ENCODE results near the gene PGAM5.
A peak's percentile ranks its signal among the peaks of the same experiment; 100 is the strongest.

Gene PGAM5

DNA sequence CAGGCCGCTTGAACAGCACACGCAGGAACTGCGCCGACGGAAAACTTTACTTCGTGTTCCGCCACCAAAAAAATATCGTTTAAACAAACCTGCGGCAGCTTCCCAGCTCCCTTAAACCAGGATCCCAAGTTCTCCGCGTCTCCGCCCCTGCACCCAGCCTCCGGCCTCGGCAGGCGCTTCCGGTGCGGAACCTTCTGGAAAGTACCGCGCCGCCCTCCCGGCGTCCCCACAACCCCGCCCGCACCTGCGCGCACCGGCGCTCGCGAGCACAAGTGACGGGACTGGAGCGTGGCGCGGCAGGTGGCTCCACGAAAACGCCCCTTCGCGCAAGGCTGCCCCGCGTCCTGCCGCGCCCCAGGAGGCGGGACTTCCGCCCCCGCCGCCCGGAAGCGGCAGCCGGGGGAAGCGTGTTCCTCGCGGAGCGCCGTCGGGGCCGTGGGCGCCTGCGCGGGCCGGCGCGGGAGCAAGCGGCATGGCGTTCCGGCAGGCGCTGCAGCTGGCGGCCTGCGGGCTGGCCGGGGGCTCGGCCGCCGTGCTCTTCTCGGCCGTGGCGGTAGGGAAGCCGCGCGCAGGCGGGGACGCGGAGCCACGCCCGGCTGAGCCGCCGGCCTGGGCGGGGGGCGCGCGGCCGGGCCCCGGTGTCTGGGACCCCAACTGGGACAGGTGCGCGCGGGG lies at the start of gene PGAM5:
Gene PGAM5, plus strand, starts transcription at position 438 of the 675 bp plus-strand sequence. Its CDS starts 35 bp downstream, at position 473.
- peak; percentile 77 to 83 for DNase-seq (ENCODE audit: low read depth in 2 of 2)

DNA sequence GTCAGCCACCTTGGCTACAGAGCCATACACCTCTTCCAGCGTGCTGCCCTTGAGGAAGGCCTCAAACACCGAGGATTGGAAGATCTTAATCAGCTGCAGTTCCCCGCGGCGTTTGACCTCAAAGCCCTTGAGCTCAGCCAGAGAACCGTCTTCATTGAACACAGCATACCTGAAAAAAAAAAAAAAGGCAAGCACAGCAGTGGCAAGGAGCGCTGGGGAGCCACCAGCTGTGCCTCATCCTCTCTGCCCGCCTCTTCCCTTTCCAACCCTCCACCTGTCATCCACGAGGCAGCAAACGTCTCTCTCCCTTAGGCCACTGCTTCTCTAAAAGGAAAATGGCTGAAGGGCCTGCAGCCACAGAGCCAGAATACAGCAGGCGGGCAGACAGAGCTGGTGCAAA lies 49.6 kb upstream of the PGAM5 start:
- no peak for DNase-seq (ENCODE audit: low read depth in 2 of 2)

GRCh38 chr12:132661972-132662371 lies 48.7 kb upstream of the PGAM5 start:
- DNase-seq (ENCODE audit: low read depth in 2 of 2): no peak

DNA sequence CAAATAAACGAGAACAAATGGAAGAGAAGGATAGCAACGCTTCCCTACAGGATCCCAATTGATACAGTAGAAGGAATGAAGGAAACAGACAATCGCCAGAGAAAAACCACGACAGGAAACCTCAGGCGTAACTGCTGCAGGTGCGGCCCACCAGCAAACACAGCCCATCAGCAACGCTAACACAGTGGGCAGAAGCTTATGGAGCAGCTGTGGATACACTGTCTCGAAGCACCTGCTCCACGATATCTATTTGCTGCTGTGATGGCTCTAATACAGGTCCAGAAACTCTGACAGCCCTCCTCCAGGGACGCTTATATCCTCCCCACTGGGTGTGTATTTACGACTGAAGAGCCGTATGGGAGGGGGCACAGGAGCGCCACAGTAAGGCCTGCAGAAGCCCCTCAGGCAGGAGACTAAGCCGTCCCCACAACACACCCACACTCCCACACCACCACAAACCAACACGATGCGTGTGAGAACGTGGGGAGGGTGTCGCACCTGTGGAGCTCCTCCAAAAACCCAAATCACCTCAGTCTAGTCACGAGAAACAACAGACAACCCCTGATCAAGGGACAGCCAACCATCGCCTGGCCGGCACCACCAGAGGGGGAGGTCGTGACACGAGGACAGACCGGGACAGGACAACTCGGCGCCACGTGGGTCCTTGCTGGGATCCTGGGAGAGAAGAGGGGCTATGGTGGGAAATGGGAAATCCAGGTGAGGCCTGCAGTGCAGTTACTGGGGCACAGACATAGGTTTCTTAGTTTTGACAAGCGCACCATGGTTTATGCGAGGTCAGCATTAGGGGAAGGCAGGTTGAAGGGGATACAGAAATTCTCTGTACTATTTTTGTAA lies 47.5 kb upstream of the PGAM5 start:
- no peak for DNase-seq (ENCODE audit: low read depth in 2 of 2)

- no peak for DNase-seq (ENCODE audit: low read depth in 2 of 2)
Observed at GRCh38 chr12:132664206-132665148, 46.2 kb upstream of the PGAM5 start.

GRCh38 chr12:132665149-132665491 lies 45.5 kb upstream of the PGAM5 start:
- DNase-seq (ENCODE audit: low read depth in 2 of 2): no peak

DNA sequence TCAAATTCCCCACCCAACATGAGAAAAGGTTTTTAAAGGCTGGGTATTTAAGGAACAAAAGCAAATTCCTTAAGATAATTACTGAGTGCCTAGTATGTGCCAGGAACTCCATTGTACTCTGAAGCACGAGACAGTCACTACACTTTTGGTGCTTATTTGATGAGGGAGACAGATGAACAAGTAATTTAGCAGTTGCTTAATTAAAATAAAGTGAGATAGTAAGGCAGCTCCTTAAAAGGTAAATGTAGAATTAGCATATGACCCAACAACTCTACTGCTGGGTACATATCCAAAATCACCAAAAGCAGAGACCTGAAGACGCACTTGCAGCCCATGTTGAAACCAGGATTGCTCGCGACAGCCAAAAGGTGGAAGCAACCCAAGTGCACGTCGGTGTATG lies 44.8 kb upstream of the PGAM5 start:
- no peak for DNase-seq (ENCODE audit: low read depth in 2 of 2)

DNA sequence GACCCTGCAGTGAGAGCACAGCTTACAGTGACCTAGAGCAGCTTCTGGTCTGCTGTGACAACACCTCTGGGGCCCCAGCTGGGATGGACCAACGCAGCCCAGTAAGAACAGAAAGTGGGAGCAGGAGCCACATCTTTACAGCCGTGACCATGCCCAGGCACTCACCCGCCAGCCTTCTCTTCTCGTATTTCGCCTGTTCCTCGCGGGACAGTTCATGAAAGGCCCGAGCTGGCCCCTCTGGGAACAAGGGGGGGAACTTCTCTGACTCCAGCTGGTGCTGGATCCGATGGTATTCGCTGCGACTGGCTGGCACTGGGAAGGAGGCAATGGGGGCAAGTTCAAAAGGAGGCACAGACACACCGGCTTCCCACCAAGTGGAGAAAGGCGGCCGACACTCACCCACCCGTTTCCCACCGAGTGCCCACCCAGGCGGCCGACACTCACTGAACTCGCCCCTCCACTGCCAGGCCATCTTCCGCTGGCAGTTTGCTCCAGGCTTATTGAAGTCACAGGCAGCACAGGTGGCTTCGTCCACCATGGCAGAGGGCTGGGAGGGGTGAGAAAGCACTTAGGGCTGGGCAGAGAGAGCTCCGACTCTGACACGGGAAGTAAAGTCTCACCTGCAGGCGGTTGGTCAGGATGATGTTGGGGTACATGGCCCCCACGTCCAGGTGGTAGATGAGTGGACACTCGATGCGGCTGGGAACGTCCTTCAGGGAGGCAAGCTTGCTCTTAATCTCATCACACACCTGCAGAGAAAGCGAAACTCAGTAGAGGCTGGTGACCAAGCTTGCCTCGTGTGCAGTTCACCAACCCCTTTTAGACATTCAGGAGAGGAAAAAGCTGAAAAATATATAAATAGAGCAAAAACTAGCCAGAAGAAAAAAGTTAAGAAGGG lies 42.2 kb upstream of the PGAM5 start:
- DNase-seq (ENCODE audit: low read depth in 2 of 2): no peak

DNA sequence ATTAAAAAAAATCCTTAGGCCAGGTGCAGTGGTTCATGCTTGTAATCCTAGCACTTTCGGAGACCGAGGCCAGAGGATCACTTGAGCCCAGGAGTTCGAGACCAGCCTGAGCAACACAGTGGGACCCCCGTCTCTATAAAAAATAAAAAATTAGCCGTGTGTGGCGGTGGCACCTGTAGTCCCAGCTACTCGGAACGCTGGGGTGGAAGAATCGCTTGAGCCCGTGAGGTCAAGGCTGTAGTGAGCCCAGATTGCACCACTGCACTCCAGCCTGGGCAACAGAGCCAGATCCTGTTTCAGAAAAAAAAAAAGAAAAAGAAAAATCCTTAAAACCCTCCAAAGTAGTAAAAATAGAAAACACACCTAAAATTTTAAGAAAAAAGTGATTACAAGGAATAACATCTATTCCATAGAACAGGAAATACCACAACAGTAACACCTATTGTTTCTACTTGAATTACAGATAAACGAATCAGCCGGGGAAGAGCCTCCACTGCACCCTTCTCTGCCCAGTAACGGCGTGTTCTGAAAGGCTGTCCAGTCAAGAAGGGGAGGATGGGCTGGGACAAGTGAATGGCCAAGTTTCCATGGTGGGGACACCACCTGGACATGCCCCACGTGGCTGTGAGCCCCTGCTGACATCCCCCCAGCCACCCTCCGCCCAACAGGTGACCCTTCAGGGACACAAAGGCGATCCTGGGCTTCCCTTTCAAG lies 41.3 kb upstream of the PGAM5 start:
- no peak for DNase-seq (ENCODE audit: low read depth in 2 of 2)

- DNase-seq (ENCODE audit: low read depth in 2 of 2): no peak
Observed at GRCh38 chr12:132672116-132672515, 38.5 kb upstream of the PGAM5 start.

DNA sequence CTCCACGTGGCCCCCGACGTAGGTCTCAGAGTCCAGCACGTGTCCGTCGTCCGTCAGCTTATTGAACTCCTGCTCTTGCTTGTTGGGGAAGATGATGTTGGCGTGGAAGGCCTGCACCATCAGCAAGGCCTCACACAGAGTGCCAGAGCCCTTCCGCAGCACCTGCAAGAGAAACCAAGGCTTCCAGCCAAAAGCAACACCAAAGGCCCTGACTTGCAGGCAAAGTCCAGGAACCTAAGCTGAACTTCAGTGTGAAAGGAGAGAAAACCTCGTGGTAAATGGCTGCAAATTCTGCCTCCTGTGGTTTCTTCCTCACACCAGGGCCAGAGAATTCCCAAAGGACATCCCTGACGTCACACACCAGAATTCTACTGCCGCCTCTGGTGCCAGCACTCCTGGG lies 38.0 kb upstream of the PGAM5 start:
- DNase-seq (ENCODE audit: low read depth in 2 of 2): no peak

DNA sequence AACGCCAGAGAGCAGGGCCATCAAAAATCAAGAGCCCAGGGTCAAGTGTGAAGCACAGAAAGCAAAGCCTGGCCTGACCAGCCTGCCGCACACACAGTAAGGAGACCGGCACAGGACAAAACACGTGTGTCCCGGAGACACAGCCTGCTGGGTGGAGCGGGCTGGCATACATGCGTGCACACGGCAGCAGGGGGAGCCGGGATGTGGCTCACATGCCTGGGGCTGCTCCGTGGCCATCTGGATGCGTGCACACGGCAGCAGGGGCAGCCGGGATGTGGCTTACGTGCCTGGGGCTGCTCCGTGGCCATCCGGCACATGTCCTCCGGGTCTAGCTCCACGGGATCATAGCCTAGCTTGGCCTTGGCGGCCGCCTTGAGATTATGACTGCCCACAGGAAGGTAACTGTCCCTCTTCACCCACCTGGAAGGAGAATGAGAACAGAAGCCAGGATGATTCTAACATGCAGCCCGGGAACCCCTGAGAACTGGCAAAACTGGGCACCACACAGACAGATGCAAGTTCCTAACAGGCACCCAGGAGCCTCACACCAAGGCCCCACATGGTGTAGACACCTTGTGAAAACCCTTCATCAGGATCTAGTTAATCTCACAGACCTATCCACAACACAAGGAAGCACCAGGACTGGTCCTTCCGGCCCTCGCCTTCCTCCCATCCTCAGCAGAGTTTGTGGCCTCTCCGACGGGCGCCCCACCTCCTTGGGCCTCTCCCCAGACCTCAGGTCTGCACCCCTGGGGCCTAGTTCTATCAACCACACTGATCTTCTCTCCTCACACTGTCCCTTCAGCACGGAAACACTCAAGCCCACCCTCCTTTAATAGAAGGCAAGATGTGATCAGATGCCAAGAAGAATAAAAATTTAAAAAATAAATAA lies 37.1 kb upstream of the PGAM5 start:
- no peak for DNase-seq (ENCODE audit: low read depth in 2 of 2)

- no peak for DNase-seq (ENCODE audit: low read depth in 2 of 2)
Observed at GRCh38 chr12:132674561-132674960, 36.1 kb upstream of the PGAM5 start.

DNA sequence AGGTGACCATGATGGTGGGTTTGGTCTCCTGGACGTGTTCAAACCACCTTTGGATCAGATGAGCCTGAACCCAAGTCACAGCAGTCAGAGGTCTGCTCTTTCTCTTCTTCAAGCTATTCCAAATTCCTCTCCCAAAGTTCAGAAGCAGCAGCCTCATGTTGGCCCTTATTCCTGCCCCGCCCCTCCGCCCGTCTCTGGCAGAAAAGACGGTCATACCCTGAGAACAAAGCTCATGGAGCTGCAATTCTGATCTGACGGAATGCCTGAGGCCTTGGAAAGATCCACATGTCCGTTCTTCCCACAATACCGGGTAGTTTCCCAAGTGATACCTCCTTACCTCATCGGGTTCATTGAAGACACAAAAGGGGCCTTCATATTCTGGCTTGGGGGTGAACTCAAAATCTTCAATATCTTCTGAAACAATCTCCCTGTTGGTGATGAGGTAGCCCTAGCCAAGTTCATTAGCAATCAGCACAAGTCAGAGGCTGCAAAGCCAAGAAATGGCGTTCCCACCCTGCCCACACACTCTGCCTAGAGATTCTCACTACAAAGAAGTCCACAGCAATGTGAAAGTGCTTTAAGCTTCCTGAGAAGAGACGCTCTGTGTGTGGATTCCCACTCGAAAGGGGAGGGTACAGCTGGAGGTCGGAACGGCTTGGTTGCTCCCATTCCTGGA lies 34.7 kb upstream of the PGAM5 start:
- DNase-seq (ENCODE audit: low read depth in 2 of 2): no peak

DNA sequence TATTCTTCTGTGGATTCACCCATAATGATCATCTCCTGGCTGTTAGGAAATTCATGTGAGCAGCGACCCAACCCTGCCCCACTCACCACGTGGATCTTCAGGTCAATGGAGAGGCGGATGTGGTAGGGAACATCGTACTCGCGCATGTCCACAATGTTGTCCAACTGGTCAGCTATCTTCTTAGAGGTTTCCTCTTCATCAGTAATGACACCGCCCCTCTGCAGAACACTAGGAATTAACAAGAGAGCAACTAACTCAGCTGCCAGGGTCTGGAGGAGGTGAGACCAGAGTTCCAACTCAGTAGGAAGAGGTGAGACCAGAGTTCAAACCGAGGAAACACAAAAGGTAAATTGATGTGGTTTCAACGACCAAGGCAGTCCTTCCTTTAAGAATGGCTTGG lies 33.1 kb upstream of the PGAM5 start:
- no peak for DNase-seq (ENCODE audit: low read depth in 2 of 2)

- DNase-seq (ENCODE audit: low read depth in 2 of 2): no peak
Observed at GRCh38 chr12:132685400-132685799, 25.2 kb upstream of the PGAM5 start.

DNA sequence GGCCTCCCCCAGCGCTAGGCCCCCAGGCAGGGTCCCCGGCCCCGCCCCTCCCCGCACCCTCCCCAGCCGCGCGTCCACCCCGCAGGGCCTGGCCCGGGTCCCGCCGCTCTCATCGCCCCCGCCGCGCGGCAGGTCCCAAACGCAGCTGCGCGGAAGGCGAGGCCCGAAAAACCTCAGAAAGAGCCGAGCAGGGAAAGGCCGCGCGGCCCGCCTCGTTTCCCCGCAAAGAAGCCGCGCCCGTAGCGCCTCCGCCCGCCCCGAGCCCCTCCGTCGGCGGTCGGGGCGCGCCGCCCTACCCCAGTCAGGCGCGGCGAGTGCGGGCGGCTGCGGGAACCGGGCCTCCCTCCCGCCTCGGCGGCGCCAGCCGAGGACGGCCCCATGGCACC lies 23.8 kb upstream of the PGAM5 start:
- DNase-seq (ENCODE audit: low read depth in 2 of 2): no peak

GRCh38 chr12:132687211-132688164 lies 23.2 kb upstream of the PGAM5 start, which contains the start of the genes POLE and PXMP2:
POLE (minus strand) TSS chr12:132687342; CDS start chr12:132687315, 27 bp downstream.
PXMP2 (plus strand) TSS chr12:132687587; CDS start chr12:132687671, 84 bp downstream.
- peak; percentile 85 to 88 for DNase-seq (ENCODE audit: low read depth in 2 of 2)

Measured in activated CD8-positive, alpha-beta memory T cell treated with anti-CD3 and anti-CD28 coated beads for 4 hours (primary cell).